Activated naive CD8-positive, alpha-beta T cell (primary cell): ENCODE data around the gene CYBC1.
"Not testable (repeated sequence)": the region's sequence is repeated elsewhere in the genome, so short reads cannot be mapped to it uniquely, and the experiment has no call there.

Experiments
- H3K27ac Mint-ChIP-seq: one replicate; pipeline ENCODE4 v1.8.0; 2021; ENCODE audit warnings: mixed read lengths
- H3K27me3 Mint-ChIP-seq: one replicate; pipeline ENCODE4 v1.8.0; 2021; ENCODE audit warnings: mixed read lengths
- H3K36me3 Mint-ChIP-seq: one replicate; pipeline ENCODE4 v1.8.0; 2021; ENCODE audit warnings: mixed read lengths
- H3K4me1 Mint-ChIP-seq: one replicate; pipeline ENCODE4 v1.8.0; 2021; ENCODE audit warnings: low read depth, mixed read lengths
- H3K4me3 Mint-ChIP-seq: one replicate; pipeline ENCODE4 v1.8.0; 2021; ENCODE audit warnings: mild to moderate bottlenecking, mixed read lengths
- H3K9me3 Mint-ChIP-seq: one replicate; pipeline ENCODE4 v1.8.0; 2021; ENCODE audit warnings: low read depth, mixed read lengths

Gene CYBC1

DNA sequence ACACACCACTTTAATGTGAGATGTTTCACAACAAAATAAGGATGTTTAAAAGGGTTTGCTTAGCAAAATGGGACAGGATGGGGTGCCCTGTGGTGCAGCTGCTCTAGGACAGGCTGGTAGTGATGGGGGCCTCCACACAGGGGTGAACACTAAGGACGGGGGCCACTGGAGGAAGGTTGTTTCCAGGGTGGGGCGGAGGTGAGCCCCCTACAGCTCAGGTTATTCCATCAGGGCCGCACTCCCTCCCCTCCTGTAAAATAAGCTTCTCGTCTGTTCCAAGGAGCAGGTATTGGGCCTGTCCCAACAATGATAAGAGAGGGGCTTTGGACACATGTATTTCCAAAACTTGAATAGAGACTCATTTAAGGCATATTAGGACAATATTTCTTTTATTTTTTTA is 34.3 kb downstream of the CYBC1 start:
- Mint-ChIP-seq H3K36me3 (peaks cover 5% of the 10 kb centered on the region), H3K27ac (no peak overlapping the region), H3K4me3 (no peak overlapping the region), H3K9me3 (no peaks in the 10 kb centered on the region), H3K27me3 (no peaks in the 10 kb centered on the region), H3K4me1 (peaks cover 26% of the 10 kb centered on the region)

DNA sequence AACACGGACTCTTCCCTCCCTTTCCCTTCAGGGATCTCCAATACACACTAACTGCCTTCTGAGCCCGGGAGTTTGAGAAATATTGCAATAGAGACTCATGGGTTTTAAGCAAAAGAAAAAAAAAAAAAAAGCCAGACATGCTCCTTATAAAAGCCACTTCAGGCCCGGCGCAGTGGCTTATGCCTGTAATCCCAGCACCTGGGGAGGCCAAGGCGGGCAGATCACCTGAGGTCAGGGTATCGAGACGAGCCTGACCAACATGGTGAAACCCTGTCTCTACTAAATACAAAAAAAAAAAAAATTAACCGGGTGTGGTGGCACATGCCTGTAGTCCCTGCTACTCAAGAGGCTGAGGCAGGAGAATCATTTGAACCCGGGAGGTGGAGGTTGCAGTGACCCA is 34.8 kb downstream of the CYBC1 start:
- Mint-ChIP-seq H3K36me3 (peaks cover 2% of the 10 kb centered on the region), H3K27ac (no peak overlapping the region), H3K4me1 (peaks cover 26% of the 10 kb centered on the region), H3K4me3 (no peak overlapping the region), H3K27me3 (no peaks in the 10 kb centered on the region), H3K9me3 (no peaks in the 10 kb centered on the region)

DNA sequence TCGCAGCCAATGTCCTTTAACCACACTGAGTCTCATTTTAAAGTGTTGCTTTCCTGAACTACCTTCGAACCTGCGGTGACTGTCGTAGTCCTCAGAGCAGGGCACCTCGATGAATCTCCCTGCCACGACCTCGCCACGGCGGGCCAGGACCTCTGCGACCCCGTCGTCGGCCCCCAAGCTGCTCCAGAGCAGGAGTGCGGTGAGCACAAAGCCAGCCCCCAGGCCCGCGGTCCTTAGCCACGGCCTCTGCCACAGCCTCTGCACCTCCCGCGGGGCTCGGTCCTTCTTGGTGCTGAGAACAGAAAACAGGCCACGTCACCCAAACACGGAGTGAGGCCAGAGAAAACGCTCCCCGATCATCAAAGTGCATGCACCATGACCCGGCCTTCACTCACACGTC is 35.2 kb downstream of the CYBC1 start:
- Mint-ChIP-seq H3K4me3 (no peak overlapping the region), H3K4me1 (peaks cover 26% of the 10 kb centered on the region), H3K36me3 (peaks cover 2% of the 10 kb centered on the region)

DNA sequence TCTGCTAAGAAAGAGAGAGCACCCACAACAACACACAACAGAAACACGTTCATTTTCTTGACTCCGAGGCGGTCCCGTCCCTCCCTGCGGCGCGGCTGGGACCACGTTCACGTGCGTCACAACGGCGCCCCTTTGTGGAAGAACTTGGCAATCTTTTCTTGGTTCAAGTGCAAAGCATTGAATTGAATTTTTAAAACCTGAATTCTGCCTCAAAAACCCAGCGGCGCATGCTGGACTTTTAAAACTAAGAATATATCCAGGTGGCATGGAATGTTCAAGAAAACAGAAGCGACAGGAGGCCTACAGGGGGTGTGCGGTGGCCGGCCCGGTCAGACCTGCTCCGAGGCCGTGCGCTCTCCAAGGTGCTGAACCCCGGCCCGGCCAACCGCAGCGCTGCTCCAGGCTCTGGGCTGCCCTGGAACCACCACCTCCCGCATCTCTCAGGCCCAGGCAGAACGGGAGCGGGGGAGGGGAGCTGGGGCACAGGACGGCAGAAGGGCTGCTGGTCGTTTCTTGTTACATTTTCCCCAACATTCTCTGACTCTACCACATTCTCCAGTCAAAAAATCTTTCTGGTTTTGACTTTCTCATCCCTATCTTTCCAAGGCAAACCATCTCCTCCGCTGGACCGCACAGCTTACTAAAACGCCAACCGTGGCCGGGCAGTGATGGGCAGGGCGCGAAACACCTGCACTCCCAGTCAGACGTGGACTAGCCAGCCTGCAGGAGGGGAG is 35.8 kb downstream of the CYBC1 start:
- no peak overlapping the region for H3K27ac Mint-ChIP-seq
- H3K27me3 Mint-ChIP-seq = no peaks in the 10 kb centered on the region
- peaks cover 20% of the 10 kb centered on the region for H3K4me1 Mint-ChIP-seq
- no peaks in the 10 kb centered on the region for H3K9me3 Mint-ChIP-seq
- no peak overlapping the region for H3K4me3 Mint-ChIP-seq
- peaks cover 2% of the 10 kb centered on the region for H3K36me3 Mint-ChIP-seq

More for the DNA sequence above, 35.2 kb downstream of the CYBC1 start:
- H3K9me3 Mint-ChIP-seq = no peaks in the 10 kb centered on the region
- no peaks in the 10 kb centered on the region for H3K27me3 Mint-ChIP-seq
- H3K27ac Mint-ChIP-seq = no peak overlapping the region

DNA sequence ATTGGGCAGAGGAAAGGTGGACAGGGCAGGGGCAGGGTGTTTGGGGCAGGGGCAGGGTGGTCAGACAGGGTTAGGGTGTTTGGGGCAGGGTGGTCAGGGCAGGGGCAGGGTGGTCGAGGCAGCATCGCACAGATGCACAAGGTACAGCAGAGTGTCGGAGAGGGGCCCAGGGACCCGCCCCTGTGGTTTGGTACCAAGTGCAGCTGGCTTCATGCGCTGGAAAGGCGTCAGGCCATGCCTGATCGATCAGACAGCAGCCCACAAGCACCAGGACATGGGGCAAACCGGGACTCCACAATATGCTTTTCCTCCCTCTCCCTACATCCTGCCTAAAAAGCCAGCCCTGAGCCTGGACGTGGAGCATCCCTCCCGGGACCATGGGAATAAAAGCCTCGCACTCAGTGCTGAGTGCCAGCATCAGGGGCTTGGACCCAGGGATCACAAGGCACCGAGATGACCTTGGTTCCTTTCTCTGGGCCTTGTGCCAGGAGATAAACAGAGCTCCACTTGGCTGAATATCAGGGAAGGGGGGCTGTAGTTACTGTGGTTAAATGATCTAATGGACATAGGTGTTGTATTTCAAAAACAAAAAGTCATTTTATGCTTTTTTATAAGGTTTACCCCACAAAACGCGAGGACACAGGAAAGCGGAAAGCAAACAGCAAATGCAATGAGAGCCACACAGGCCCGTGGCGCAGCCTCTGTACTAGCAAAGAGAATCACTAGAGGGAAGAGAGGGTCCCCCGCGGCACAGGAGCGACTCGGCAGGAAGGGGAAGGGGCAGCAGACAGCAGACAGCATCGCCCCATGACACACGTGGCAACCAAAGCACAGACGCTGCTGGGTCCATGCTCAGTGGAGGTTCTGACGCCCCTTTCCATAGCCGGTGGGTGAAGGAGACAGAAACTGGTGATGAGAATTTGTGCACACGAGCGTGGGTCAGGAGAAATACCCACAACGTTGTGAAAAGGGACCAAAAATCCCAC is 37.7 kb downstream of the CYBC1 start:
- Mint-ChIP-seq H3K27me3 (no peaks in the 10 kb centered on the region), H3K27ac (no peak overlapping the region), H3K4me1 (peaks cover 14% of the 10 kb centered on the region), H3K4me3 (no peak overlapping the region), H3K36me3 (peaks cover 2% of the 10 kb centered on the region), H3K9me3 (no peaks in the 10 kb centered on the region)

DNA sequence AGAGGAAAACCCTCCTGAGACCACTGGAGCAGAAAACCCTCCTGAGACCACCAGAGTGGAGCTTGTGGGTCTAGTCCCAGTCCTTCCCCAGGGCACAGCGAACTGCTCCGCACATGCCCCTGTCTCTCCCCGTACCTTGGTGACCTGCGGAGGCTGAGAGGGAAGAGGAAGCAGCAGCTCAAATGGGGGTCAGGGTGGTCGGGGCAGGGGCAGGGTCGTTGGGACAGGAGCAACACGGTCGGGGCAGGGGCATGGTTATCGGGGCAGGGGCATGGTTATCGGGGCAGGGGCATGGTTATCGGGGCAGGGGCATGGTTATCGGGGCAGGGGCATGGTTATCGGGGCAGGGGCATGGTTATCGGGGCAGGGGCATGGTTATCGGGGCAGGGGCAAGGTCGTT is 38.5 kb downstream of the CYBC1 start:
- not testable (repeated sequence) for H3K27ac Mint-ChIP-seq, H3K9me3 Mint-ChIP-seq, H3K4me3 Mint-ChIP-seq, H3K36me3 Mint-ChIP-seq, H3K27me3 Mint-ChIP-seq
- peaks cover 14% of the 10 kb centered on the region for H3K4me1 Mint-ChIP-seq

DNA sequence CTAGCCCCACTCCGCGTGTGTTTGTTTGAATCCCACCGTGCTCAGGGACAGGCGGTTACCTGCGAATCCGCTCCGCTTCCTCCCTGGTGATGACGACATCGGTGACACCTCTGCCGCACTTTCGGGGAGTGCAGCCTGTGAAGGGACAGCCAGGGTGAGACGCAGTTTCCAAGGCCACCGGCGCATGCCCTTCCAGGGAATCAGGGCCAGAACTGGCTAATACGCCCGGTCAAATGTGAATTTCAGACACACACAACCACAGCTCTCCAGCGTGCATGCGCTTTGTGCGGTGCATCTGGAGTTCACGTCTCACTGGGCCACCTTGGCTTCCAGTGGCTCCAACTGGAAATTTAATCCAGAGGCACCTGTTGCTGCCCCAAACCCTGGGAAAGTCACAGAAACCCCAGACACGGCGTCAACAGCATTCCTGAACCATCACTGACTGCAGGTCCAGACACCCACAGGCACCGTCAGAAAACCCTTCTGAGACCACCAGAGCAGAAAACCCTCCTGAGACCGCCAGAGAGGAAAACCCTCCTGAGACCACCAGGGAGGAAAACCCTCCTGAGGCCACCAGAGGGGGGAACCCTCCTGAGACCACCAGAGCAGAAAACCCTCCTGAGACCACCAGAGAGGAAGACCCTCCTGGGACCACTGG is 39.0 kb downstream of the CYBC1 start:
- peaks cover 14% of the 10 kb centered on the region for H3K4me1 Mint-ChIP-seq
- H3K27me3 Mint-ChIP-seq = no peaks in the 10 kb centered on the region
- peaks cover 4% of the 10 kb centered on the region for H3K36me3 Mint-ChIP-seq

DNA sequence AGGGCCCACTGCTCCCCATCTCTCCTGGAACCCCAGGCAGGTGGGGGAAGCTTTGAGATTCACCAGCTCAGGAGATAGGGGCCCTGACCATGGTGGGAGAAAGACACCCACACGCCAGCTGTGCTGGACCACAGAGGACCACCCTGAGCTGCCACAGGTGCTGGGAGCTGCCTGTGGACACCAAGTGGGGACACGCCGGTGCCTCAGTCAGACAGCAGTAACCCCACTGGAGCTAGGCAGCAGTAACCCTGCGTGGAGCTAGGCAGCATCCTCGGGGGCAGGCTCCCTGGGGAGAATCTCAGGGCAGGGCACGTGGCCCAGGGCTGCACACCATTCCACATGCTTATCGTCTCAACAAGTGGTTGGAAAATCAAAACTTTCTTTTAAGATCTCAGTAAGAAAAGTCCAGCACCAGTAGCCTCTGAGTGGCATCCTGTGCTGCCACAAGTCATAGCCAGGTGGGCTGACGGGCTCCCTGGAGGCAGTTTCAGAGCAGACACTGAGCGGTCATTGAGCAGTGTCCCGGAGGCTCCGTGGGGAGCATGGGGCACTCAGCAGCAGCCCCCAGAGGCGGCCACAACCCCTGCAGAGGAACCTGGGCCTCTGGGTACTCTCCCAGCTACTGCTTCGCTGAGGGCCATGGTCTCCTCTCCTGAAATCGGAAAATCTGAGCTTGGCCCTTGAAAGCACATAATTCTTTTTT is 40.4 kb downstream of the CYBC1 start:
- H3K9me3 Mint-ChIP-seq = no peaks in the 10 kb centered on the region
- H3K36me3 Mint-ChIP-seq = peaks cover 4% of the 10 kb centered on the region
- no peaks in the 10 kb centered on the region for H3K27me3 Mint-ChIP-seq
- H3K27ac Mint-ChIP-seq = no peak overlapping the region
- peaks cover 11% of the 10 kb centered on the region for H3K4me1 Mint-ChIP-seq
- no peak overlapping the region for H3K4me3 Mint-ChIP-seq

More for the DNA sequence above, 39.0 kb downstream of the CYBC1 start:
- Mint-ChIP-seq H3K4me3 (no peak overlapping the region), H3K27ac (no peak overlapping the region), H3K9me3 (no peaks in the 10 kb centered on the region)

DNA sequence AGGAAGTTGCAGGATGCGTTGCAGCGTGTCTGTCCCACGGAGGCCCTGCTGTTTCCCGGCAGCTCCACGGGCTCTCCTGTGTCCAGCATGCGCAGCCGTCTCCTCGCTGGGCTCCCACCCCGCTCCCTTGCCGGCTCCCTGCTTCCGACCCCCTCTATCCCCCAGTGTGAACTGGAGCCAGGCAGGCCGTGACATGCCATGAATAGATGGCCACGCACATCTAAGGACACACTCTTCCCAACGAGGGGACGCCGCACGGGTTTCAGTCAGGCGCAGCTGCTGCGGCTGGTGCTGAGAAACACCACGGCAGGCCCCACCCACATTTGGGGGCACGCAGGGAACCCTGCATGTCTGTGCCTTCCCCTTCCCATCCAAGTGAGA is 41.6 kb downstream of the CYBC1 start:
- Mint-ChIP-seq H3K9me3 (no peaks in the 10 kb centered on the region), H3K27ac (no peak overlapping the region), H3K36me3 (peaks cover 2% of the 10 kb centered on the region), H3K27me3 (no peaks in the 10 kb centered on the region), H3K4me1 (peaks cover 4% of the 10 kb centered on the region), H3K4me3 (no peak overlapping the region)

DNA sequence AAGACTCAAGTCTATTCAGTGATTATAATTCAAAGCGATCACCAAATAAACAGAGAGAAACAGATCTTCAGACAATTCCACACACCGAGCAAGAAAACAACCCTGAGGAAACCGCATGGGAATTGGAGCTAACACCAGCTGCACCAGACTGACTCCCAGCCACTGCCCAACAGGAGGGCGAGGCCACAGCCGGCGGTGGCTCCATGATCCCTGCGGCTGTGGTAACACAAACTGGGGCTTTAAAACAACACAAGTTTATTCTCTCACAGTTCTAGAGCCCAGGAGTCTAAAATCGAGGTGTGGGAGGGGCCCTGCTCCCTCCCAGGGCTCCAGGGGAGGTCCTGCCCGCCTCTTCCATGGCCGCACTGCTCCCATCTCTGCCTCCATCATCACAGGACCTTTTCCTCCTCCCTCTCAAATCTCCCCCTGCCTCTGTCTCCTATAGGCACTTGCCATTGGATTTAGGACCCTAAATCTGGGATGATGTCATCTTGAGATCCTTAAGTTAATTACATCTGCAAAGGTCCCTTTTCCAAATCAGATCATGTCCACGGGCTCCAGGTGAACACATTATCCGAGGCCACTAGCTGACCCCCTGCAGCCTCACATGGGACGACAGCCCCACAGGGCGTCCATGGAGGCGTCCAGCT is 42.1 kb downstream of the CYBC1 start:
- Mint-ChIP-seq H3K27me3 (no peaks in the 10 kb centered on the region), H3K9me3 (no peaks in the 10 kb centered on the region), H3K27ac (no peak overlapping the region), H3K4me1 (peaks cover 4% of the 10 kb centered on the region), H3K36me3 (peaks cover 2% of the 10 kb centered on the region), H3K4me3 (no peak overlapping the region)

DNA sequence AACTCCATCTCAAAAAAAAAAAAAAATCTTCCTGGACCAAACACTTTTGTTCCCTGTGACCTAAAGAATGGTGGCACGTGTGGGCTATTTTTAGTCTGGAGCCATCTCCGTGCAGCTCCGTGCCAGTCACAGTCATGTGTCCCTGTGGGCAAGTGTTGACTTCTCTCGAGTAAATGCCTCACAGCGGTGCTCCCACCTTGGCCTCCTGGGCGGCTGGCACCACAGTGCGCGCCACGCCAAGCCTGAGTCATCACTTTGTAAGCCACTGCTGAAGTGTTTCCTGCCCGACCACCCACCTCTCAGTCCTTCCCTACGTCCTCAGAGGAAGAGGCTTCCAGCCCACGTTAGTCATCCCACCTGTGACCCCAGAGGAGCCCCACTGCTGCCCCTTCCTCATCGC is 43.3 kb downstream of the CYBC1 start:
- Mint-ChIP-seq H3K27ac (no peak overlapping the region), H3K9me3 (no peaks in the 10 kb centered on the region), H3K4me1 (peaks cover 4% of the 10 kb centered on the region), H3K27me3 (no peaks in the 10 kb centered on the region), H3K4me3 (no peak overlapping the region), H3K36me3 (peaks cover 7% of the 10 kb centered on the region)

DNA sequence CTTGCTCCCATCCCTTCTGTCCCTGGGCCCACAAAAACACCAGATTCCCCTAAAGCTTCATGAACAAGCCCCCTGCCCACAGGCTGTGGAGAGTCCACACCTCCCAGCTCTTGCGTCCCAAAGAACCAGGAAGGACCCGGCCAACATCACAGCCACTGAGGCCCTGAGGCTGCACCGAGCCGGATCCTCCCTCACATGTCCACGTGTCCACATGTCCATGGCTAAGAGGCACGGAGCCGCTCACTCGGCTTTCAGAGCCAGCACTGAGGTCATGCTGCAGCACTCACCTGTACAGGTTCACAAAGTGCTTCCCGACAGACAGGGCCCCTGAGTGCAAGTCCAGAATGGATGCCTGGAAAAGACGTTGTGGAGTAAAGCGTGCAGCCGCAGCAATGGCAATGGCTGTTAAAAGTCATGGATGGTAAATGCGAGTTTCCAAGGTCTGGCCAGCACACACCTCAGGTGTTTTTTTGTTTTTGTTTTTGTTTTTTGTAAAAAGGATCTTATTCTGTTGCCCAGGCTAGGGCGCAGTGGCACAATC is 44.4 kb downstream of the CYBC1 start:
- Mint-ChIP-seq H3K36me3 (peaks cover 7% of the 10 kb centered on the region), H3K9me3 (no peaks in the 10 kb centered on the region), H3K4me1 (peaks cover 12% of the 10 kb centered on the region), H3K27ac (no peak overlapping the region), H3K27me3 (no peaks in the 10 kb centered on the region), H3K4me3 (no peak overlapping the region)

DNA sequence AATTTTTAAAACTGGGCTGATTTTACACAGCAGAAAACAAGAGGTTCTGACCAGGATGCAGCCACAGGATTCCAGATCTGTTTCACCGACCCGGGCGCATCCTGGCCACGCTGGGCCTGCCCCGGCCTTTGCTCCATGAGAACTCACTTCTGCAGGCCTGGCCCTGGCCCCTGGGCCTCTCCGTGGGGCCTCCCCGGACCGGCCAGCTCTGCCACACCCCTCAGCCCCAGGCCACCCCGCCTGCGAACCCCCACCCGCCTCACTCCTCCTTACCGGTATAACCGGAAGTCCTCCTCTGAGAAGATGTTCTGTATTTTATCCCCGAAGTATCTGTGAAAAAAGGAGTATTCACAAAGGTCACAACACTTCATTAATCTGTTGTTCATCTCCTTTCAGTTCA is 45.5 kb downstream of the CYBC1 start:
- Mint-ChIP-seq H3K4me3 (no peak overlapping the region), H3K4me1 (peaks cover 20% of the 10 kb centered on the region), H3K36me3 (peaks cover 9% of the 10 kb centered on the region), H3K27ac (no peak overlapping the region), H3K9me3 (no peaks in the 10 kb centered on the region), H3K27me3 (no peaks in the 10 kb centered on the region)
